ENCODE results near the gene MOB3C. TPM values are rescaled to one million over a fixed set of nuclear protein-coding genes. Genes with fewer than 3 reads are reported as not detected.
A peak's percentile ranks its signal among the peaks of the same experiment; 100 is the strongest.

The MOB3C gene
- total and polyA plus RNA-seq, 3 donors from 2014 or later, result 8.3 to 16.0 (median 13.2) TPM

- Histone ChIP-seq H3K27ac (peak overlapping the region; percentile 93 to 96), H3K4me1 (peaks cover 28% of the 10 kb centered on the region), H3K9me3 (no peaks in the 10 kb centered on the region), H3K4me3 (peak overlapping the region; percentile 79 to 91), H3K27me3 (no peaks in the 10 kb centered on the region), H3K36me3 (ENCODE audit: low read depth, missing control alignments) (no peaks in the 10 kb centered on the region)
- TF ChIP-seq POLR2A (IDR thresholded peaks at IDR 0.05), result no peak
- TF ChIP-seq CTCF (IDR thresholded peaks at IDR 0.05), result no peak
- WGBS, 2 donors, result 32 to 40% methylated on average over 3 of the region's 3 CpGs
- DNase-seq, result no peak
- intact Hi-C loops (cut with DNase I; ENCODE audit: low total_unique reads), result no loop called here
These were observed 876 bp downstream of the MOB3C start for GRCh38 chr1:46615735-46616134.

GRCh38 chr1:46615088-46615487 lies 1.5 kb downstream of the MOB3C start:
- intact Hi-C loops (cut with DNase I; ENCODE audit: low total_unique reads), result no loop called here
- no peak for TF ChIP-seq CTCF (IDR thresholded peaks at IDR 0.05)
- TF ChIP-seq POLR2A (IDR thresholded peaks at IDR 0.05), result no peak
- H3K9me3 ChIP-seq, result no peaks in the 10 kb centered on the region
- H3K4me3 ChIP-seq, result no peak overlapping the region
- H3K36me3 ChIP-seq (ENCODE audit: low read depth, missing control alignments), result no peaks in the 10 kb centered on the region
- DNase-seq, result no peak
- H3K27ac ChIP-seq, result no peak overlapping the region
- H3K27me3 ChIP-seq, result no peaks in the 10 kb centered on the region
- H3K4me1 ChIP-seq, result peaks cover 28% of the 10 kb centered on the region
- 83 to 91% methylated on average over 2 of the region's 2 CpGs for WGBS, 2 donors

- no peak overlapping the region for H3K27ac ChIP-seq
- no peak overlapping the region for H3K4me3 ChIP-seq
- DNase-seq, result no peak
- 77 to 78% methylated on average over 2 of the region's 2 CpGs for WGBS, 2 donors
- no peaks in the 10 kb centered on the region for H3K27me3 ChIP-seq
- H3K9me3 ChIP-seq, result no peaks in the 10 kb centered on the region
- peaks cover 28% of the 10 kb centered on the region for H3K4me1 ChIP-seq
- intact Hi-C loops (cut with DNase I; ENCODE audit: low total_unique reads), result no loop called here
- H3K36me3 ChIP-seq (ENCODE audit: low read depth, missing control alignments), result no peaks in the 10 kb centered on the region
- TF ChIP-seq POLR2A (IDR thresholded peaks at IDR 0.05) (no peak), CTCF (IDR thresholded peaks at IDR 0.05) (no peak)
These were observed 2.0 kb downstream of the MOB3C start for GRCh38 chr1:46614604-46614984.

- peak; percentile 94 for DNase-seq
- H3K4me1 ChIP-seq, result peaks cover 28% of the 10 kb centered on the region
- no peaks in the 10 kb centered on the region for H3K9me3 ChIP-seq
- H3K36me3 ChIP-seq (ENCODE audit: low read depth, missing control alignments), result no peaks in the 10 kb centered on the region
- no peaks in the 10 kb centered on the region for H3K27me3 ChIP-seq
- WGBS, 2 donors, result 11 to 14% methylated on average over 14 to 16 of the region's 16 CpGs
- no peak overlapping the region for H3K4me3 ChIP-seq
- intact Hi-C loops (cut with DNase I; ENCODE audit: low total_unique reads), result no loop called here
- H3K27ac ChIP-seq, result peak overlapping the region in 1 of 2 donors; percentile 71
- TF ChIP-seq POLR2A (IDR thresholded peaks at IDR 0.05) (no peak), CTCF (IDR thresholded peaks at IDR 0.05) (no peak)
These were observed 2.7 kb downstream of the MOB3C start for GRCh38 chr1:46613661-46614603.
